Trophoblast cell (in vitro differentiated cells and primary cell): ENCODE measurements around the gene KLRC4.
"Not testable (repeated sequence)": the region's sequence is repeated elsewhere in the genome, so short reads cannot be mapped to it uniquely, and the experiment has no call there.

ENCODE experiments used
- DNase-seq, 2 donors: peaks; one replicate each; pipeline ENCODE4 v3.0.0-alpha.2; 2016
- H2AFZ ChIP-seq: 2 replicates; pipeline ENCODE4 v1.6.1; 2013; ENCODE audit warnings: low read length, moderate library complexity, mild to moderate bottlenecking; ENCODE audit not compliant: insufficient read depth, poor library complexity
- H2AK5ac ChIP-seq: 2 replicates; pipeline ENCODE4 v1.6.1; 2013; ENCODE audit warnings: mild to moderate bottlenecking, low read length
- H2BK120ac ChIP-seq: 2 replicates; pipeline ENCODE4 v1.6.1; 2013; ENCODE audit warnings: low read length, mild to moderate bottlenecking, moderate library complexity; ENCODE audit not compliant: insufficient read depth, poor library complexity
- H2BK12ac ChIP-seq: 2 replicates; pipeline ENCODE4 v1.6.1; 2013; ENCODE audit warnings: mild to moderate bottlenecking, low read length, moderate library complexity
- H2BK5ac ChIP-seq: 2 replicates; pipeline ENCODE4 v1.6.1; 2013; ENCODE audit warnings: low read length, low read depth, moderate library complexity, mild to moderate bottlenecking; ENCODE audit not compliant: poor library complexity
- H3K14ac ChIP-seq: 2 replicates; pipeline ENCODE4 v1.6.1; 2013; ENCODE audit warnings: mild to moderate bottlenecking, low read length
- H3K18ac ChIP-seq: 2 replicates; pipeline ENCODE4 v1.6.1; 2013; ENCODE audit warnings: mild to moderate bottlenecking, low read length
- H3K23ac ChIP-seq: 2 replicates; pipeline ENCODE4 v1.6.1; 2013; ENCODE audit warnings: low read length
- H3K27ac ChIP-seq: 2 replicates; pipeline ENCODE4 v1.5.1; 2013; ENCODE audit warnings: low read depth, mild to moderate bottlenecking, inconsistent platforms, low read length, moderate library complexity
- H3K27me3 ChIP-seq: 2 replicates; pipeline ENCODE4 v1.6.1; 2013; ENCODE audit warnings: inconsistent platforms, mild to moderate bottlenecking, low read length, moderate library complexity; ENCODE audit not compliant: insufficient read depth
- H3K36me3 ChIP-seq, 2 experiments: 1 replicate in 1 of 2; 2 replicates in 1 of 2; pipeline ENCODE4 v1.6.1; 2013; ENCODE audit warnings: low read length in 2 of 2, mild to moderate bottlenecking in 2 of 2, moderate library complexity in 1 of 2; ENCODE audit not compliant: insufficient read depth in 2 of 2, control insufficient read depth in 1 of 2
- H3K4ac ChIP-seq: 2 replicates; pipeline ENCODE4 v1.6.1; 2013; ENCODE audit warnings: low read depth, mild to moderate bottlenecking, low read length, moderate library complexity
- H3K4me1 ChIP-seq, 2 experiments: 1 replicate in 1 of 2; 2 replicates in 1 of 2; pipeline ENCODE4 v1.6.1; 2013; ENCODE audit warnings: low read length in 2 of 2, mild to moderate bottlenecking in 2 of 2, moderate library complexity in 1 of 2; ENCODE audit not compliant: insufficient read depth in 2 of 2, control insufficient read depth in 1 of 2
- H3K4me2 ChIP-seq: 2 replicates; pipeline ENCODE4 v1.6.1; 2013; ENCODE audit warnings: inconsistent platforms, mild to moderate bottlenecking, low read length, moderate library complexity
- H3K4me3 ChIP-seq: 2 replicates; pipeline ENCODE4 v1.5.1; 2013; ENCODE audit warnings: mild to moderate bottlenecking, low read depth, low read length, inconsistent platforms
- H3K79me1 ChIP-seq: one replicate; pipeline ENCODE4 v1.6.1; 2013; ENCODE audit warnings: low read length
- H3K79me2 ChIP-seq: 2 replicates; pipeline ENCODE4 v1.6.1; 2013; ENCODE audit warnings: low read length, mild to moderate bottlenecking; ENCODE audit not compliant: control insufficient read depth, insufficient read depth, poor library complexity
- H3K9ac ChIP-seq: 2 replicates; pipeline ENCODE4 v1.6.1; 2013; ENCODE audit warnings: mild to moderate bottlenecking, low read length
- H3K9me3 ChIP-seq: 2 replicates; pipeline ENCODE4 v1.6.1; 2013; ENCODE audit warnings: low read depth, mild to moderate bottlenecking, control low read depth, inconsistent platforms, low read length; ENCODE audit not compliant: insufficient read depth
- H4K12ac ChIP-seq: 2 replicates; pipeline ENCODE4 v1.6.1; 2013; ENCODE audit warnings: low read depth, mild to moderate bottlenecking, low read length, moderate library complexity
- H4K8ac ChIP-seq: 2 replicates; pipeline ENCODE4 v1.6.1; 2013; ENCODE audit warnings: low read depth, mild to moderate bottlenecking, low read length, moderate library complexity
- H4K91ac ChIP-seq: one replicate; pipeline ENCODE4 v1.6.1; 2013; ENCODE audit warnings: low read depth, mild to moderate bottlenecking, low read length, moderate library complexity
- WGBS: extraction: QIAGEN DNeasy Blood & Tissue Kit; methylation state at CpG from one replicate; pipeline ENCODE4 v1.1.7; 2013; ENCODE audit warnings: missing lambda C conversion rate; ENCODE audit not compliant: insufficient read length, insufficient coverage; ENCODE audit errors: extremely low coverage; 5-methylcytosine and 5-hydroxymethylcytosine counted together

Gene KLRC4

DNA sequence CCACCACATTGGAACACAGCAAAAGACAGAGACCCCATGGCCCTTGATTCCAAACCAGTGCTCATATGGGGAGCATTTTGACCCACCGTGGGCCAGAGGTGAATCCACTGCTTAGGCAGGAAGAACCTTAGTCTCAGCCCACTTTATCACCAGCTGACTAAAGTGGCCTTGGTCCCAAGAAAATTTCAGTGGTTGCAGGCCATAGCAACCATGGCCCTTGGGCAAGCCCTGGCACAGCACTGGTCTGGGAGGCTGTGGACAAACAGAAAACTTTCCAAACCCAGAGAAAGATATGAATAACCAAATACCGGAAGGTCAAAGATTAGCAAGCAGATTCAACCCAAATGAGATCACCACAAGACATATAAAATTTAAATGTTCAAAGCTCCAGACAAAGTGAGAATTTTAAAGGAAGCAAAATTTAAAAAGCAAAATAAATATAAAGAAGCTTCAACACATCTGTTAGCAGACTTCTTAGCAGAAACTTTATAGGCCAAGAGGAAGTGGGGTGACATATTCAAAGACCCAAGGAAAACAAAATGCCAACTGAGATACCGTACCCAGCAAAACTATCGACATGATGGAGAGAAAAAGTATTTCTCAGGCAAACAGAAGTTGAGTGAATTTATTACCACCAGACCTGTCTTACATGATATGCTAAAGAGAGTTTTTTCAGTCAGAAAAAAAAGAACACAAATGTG is 27.5 kb downstream of the KLRC4 start:
- Histone ChIP-seq H3K9me3 (no peaks in the 10 kb centered on the region), H3K4me2 (no peak overlapping the region), H3K14ac (no peak overlapping the region), H3K79me2 (no peaks in the 10 kb centered on the region), H3K18ac (no peak overlapping the region), H2AFZ (no peak overlapping the region), H3K4me3 (no peak overlapping the region), H2BK12ac (no peak overlapping the region), H3K27me3 (no peaks in the 10 kb centered on the region), H4K8ac (no peak overlapping the region), H2AK5ac (no peak overlapping the region), H2BK120ac (no peak overlapping the region), H3K79me1 (no peaks in the 10 kb centered on the region), H4K91ac (no peak overlapping the region), H2BK5ac (no peak overlapping the region), H3K4ac (no peak overlapping the region), H4K12ac (no peak overlapping the region), H3K23ac (no peak overlapping the region), H3K4me1 (no peaks in the 10 kb centered on the region), H3K36me3 (no peaks in the 10 kb centered on the region), H3K9ac (no peak overlapping the region), H3K27ac (no peak overlapping the region)
- WGBS, result no CpG with 5 or more reads among the region's 4 CpGs
- DNase-seq, result no peak

DNA sequence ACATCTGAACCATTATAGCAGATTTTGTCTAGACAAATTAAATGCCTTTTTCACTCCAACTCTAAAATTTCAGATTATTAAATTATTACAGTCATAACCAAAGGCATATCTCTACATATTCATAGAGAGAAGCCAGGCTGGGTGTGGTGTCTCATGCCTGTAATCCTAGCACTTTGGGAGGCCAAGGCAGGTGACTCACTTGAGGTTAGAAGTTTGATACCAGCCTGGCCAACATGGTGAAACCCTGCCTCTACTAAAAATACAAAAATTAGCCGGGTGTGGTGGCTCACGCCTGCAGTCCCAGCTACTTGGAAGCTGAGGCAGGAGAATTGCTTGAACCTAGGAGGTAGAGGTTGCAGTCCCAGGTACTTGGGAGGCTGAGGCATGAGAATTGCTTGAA is 30.8 kb downstream of the KLRC4 start:
- H3K18ac ChIP-seq, H3K79me2 ChIP-seq, H3K4me3 ChIP-seq, H3K79me1 ChIP-seq, H4K12ac ChIP-seq, H3K14ac ChIP-seq, H2AK5ac ChIP-seq, H3K9me3 ChIP-seq, H4K91ac ChIP-seq, H4K8ac ChIP-seq, H2AFZ ChIP-seq, H3K4me1 ChIP-seq, H3K27ac ChIP-seq, H3K9ac ChIP-seq, H3K27me3 ChIP-seq, H2BK12ac ChIP-seq, DNase-seq, H2BK5ac ChIP-seq, H3K36me3 ChIP-seq, H3K4me2 ChIP-seq, H2BK120ac ChIP-seq, H3K4ac ChIP-seq, H3K23ac ChIP-seq: not testable (repeated sequence)
- WGBS, result no CpG with 5 or more reads among the region's 2 CpGs

DNA sequence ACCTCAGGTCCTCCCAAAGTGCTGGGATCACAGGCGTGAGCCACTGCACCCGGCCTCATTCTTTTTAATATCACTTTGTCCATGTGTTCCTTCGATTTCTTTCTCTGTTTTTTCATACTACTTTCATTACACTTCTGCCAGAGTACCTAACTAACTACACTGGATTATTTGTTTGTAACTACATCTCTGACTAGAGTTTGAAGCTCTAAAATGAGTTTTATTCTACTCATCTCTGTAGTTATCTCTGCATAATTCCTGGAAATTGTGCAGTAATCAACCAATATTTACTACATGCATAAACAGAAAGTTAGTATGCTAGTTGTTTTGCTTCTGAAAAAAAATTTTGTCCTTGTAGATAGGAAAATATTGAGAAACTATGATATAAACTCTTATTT is 34.9 kb downstream of the KLRC4 start:
- H3K27me3 ChIP-seq, result no peaks in the 10 kb centered on the region
- no peak overlapping the region for H3K23ac ChIP-seq
- no peak for DNase-seq
- H2BK5ac ChIP-seq, result no peak overlapping the region
- no peak overlapping the region for H3K4ac ChIP-seq
- H3K9ac ChIP-seq, result no peak overlapping the region
- H3K4me2 ChIP-seq, result no peak overlapping the region
- H3K4me3 ChIP-seq, result no peak overlapping the region
- H3K4me1 ChIP-seq, result no peaks in the 10 kb centered on the region
- no peak overlapping the region for H2AK5ac ChIP-seq
- no peak overlapping the region for H3K14ac ChIP-seq
- H3K9me3 ChIP-seq, result no peaks in the 10 kb centered on the region
- WGBS, result no CpG with 5 or more reads among the region's 3 CpGs
- H3K79me2 ChIP-seq, result no peaks in the 10 kb centered on the region
- no peak overlapping the region for H3K18ac ChIP-seq
- H4K8ac ChIP-seq, result no peak overlapping the region
- no peak overlapping the region for H4K91ac ChIP-seq
- H2BK12ac ChIP-seq, result no peak overlapping the region
- H3K36me3 ChIP-seq, result no peaks in the 10 kb centered on the region
- no peak overlapping the region for H4K12ac ChIP-seq
- no peak overlapping the region for H2BK120ac ChIP-seq
- no peak overlapping the region for H2AFZ ChIP-seq
- no peak overlapping the region for H3K27ac ChIP-seq
- no peaks in the 10 kb centered on the region for H3K79me1 ChIP-seq

DNA sequence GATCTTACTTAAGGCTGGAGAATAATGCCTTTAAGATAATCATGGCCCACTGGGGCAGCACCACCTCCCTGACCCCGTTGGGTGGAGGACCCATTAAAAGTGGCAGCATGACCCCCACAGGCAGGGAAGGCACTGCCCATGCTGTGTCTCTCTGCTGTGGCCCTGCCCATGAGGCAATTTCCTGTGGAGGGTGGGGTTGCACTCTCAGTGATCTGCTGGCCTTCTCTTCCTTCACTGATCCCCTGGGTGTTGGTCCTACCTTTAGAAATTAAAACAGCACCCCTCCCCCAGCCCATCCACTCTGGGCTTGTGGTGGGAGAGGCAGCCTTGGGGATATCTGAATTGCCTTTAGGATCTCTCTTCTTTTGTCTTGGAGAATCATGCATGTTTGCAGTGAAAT is 37.0 kb downstream of the KLRC4 start:
- Histone ChIP-seq H3K4me3 (no peak overlapping the region), H4K12ac (no peak overlapping the region), H2BK120ac (no peak overlapping the region), H3K79me1 (no peaks in the 10 kb centered on the region), H4K8ac (no peak overlapping the region), H3K9me3 (no peaks in the 10 kb centered on the region), H3K23ac (no peak overlapping the region), H3K4me2 (no peak overlapping the region), H3K18ac (no peak overlapping the region), H2BK12ac (no peak overlapping the region), H3K79me2 (no peaks in the 10 kb centered on the region), H4K91ac (no peak overlapping the region), H3K27ac (no peak overlapping the region), H3K4ac (no peak overlapping the region), H3K27me3 (no peaks in the 10 kb centered on the region), H2BK5ac (no peak overlapping the region), H2AFZ (no peak overlapping the region), H2AK5ac (no peak overlapping the region), H3K4me1 (no peaks in the 10 kb centered on the region), H3K9ac (no peak overlapping the region), H3K36me3 (no peaks in the 10 kb centered on the region), H3K14ac (no peak overlapping the region)
- no peak for DNase-seq
- WGBS, result no CpG with 5 or more reads among the region's 1 CpG
